Measurements from ENCODE around the gene LGALS9.
"Not testable (repeated sequence)": the region's sequence is repeated elsewhere in the genome, so short reads cannot be mapped to it uniquely, and the experiment has no call there.

The LGALS9 gene

GRCh38 chr17:27603880-27604794, 26.9 kb upstream of the LGALS9 start:
- DNase-seq, result no peak

- DNase-seq, result no peak
Observed at GRCh38 chr17:27605409-27605808, 25.6 kb upstream of the LGALS9 start.

GRCh38 chr17:27607521-27608091, 23.4 kb upstream of the LGALS9 start:
- no peak for DNase-seq

- DNase-seq, result no peak
Observed at GRCh38 chr17:27608328-27609230, 22.4 kb upstream of the LGALS9 start.

GRCh38 chr17:27609611-27610303, 21.2 kb upstream of the LGALS9 start:
- DNase-seq, result peak in 1 of 3 experiments; percentile 16

GRCh38 chr17:27610304-27610677, 20.7 kb upstream of the LGALS9 start:
- no peak for DNase-seq

GRCh38 chr17:27612160-27612770, 18.7 kb upstream of the LGALS9 start:
- DNase-seq, result no peak

- DNase-seq, result no peak
Observed at GRCh38 chr17:27613433-27613832, 17.6 kb upstream of the LGALS9 start.

GRCh38 chr17:27615121-27615520, 15.9 kb upstream of the LGALS9 start:
- DNase-seq, result no peak

- no peak for DNase-seq
Observed at GRCh38 chr17:27616414-27616813, 14.6 kb upstream of the LGALS9 start.

- no peak for DNase-seq
Observed at GRCh38 chr17:27618417-27618816, 12.6 kb upstream of the LGALS9 start.

GRCh38 chr17:27620721-27621120, 10.3 kb upstream of the LGALS9 start:
- no peak for DNase-seq

GRCh38 chr17:27621536-27621935, 9.5 kb upstream of the LGALS9 start:
- no peak for DNase-seq

- DNase-seq, result no peak
Observed at GRCh38 chr17:27621942-27622559, 8.9 kb upstream of the LGALS9 start.

- DNase-seq, result no peak
Observed at GRCh38 chr17:27622986-27623385, 8.0 kb upstream of the LGALS9 start.

GRCh38 chr17:27623614-27624013, 7.4 kb upstream of the LGALS9 start:
- peak in 2 of 3 experiments; percentile 8 to 15 for DNase-seq

- DNase-seq, result no peak
Observed at GRCh38 chr17:27624539-27624938, 6.4 kb upstream of the LGALS9 start.

GRCh38 chr17:27625856-27626255, 5.1 kb upstream of the LGALS9 start:
- DNase-seq, result no peak

GRCh38 chr17:27627514-27627913, 3.5 kb upstream of the LGALS9 start:
- DNase-seq, result no peak

GRCh38 chr17:27628376-27628775, 2.6 kb upstream of the LGALS9 start:
- DNase-seq, result no peak

GRCh38 chr17:27629260-27629659, 1.7 kb upstream of the LGALS9 start:
- not testable (repeated sequence) for DNase-seq

GRCh38 chr17:27631411-27631760, 398 bp downstream of the LGALS9 start:
- DNase-seq, result no peak

Data from NCI-H1417 (cell line).